NCI-H187 (cell line): ENCODE measurements around the gene AVL9.
"Not testable (repeated sequence)": the region's sequence is repeated elsewhere in the genome, so short reads cannot be mapped to it uniquely, and the experiment has no call there.

Source experiments
- DNase-seq, 2 experiments: peaks; one replicate each; lab custom pipeline; 2025; lab: John Stamatoyannopoulos, UW

Gene AVL9

GRCh38 chr7:32637611-32638010 is 142.3 kb downstream of the AVL9 start:
- not testable (repeated sequence) for DNase-seq
